ENCODE data around the gene NTSR2. TPM values are rescaled to one million over a fixed set of nuclear protein-coding genes. Genes with fewer than 3 reads are reported as not detected.

The NTSR2 gene
- total and polyA plus RNA-seq, 2 of the 8 experiments (the other 6 are each of a cell fraction or from before 2014, with no cell fraction given): 0.05 TPM; not detected in 1

DNA sequence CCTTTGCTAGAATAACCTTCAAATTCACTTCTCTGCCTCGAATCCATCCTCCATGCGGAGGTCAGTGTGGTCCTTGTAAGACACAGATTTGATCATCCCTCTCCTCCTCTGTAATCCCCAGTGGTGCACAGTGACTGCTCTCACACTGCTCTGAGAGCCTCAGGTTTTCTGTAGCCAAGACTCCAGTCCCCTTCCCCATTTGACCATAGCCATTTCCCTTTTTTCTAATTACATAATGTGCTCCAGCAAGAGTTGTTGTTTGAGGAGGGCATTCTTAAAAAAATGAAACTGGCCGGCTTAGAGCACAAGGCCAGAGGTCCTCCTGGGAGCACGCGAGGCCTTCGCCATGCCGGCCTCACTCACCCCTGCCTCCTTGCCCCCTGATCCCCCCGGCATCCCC is 41.8 kb upstream of the NTSR2 start:
- POLR2A ChIA-PET (ENCODE audit: partially characterized antibody): no interaction called here
- WGBS, 2 experiments (ENCODE audit: extremely low coverage in 1 of 2, insufficient coverage in 1 of 2, insufficient read length in 1 of 2, insufficient replicate concordance in 2 of 2, low coverage in 1 of 2, low lambda C conversion rate in 2 of 2, missing lambda C conversion rate in 1 of 2): 76% methylated on average over 8 of the region's 8 CpGs; no CpG with 5 or more reads in 1 of the 2 experiments

More for the DNA sequence above, 41.8 kb upstream of the NTSR2 start:
- Histone ChIP-seq H3K23ac (ENCODE audit: insufficient read length) (no peak overlapping the region), H2BK20ac (ENCODE audit: low read length) (no peak overlapping the region), H2BK15ac (ENCODE audit: low read length) (no peak overlapping the region), H2AFZ (ENCODE audit: low read length) (no peak overlapping the region), H3K18ac (ENCODE audit: extremely low read depth, low read length) (no peak overlapping the region), H2AK5ac (ENCODE audit: low read depth, low read length) (no peak overlapping the region), H3K27me3 (replicated peaks in 1 of 4; ENCODE audit: control insufficient read depth in 3 of 4, extremely low read depth in 1 of 4, insufficient read depth in 3 of 4, low read length in 3 of 4) (no peaks in the 10 kb centered on the region), H4K8ac (ENCODE audit: extremely low read depth, insufficient read depth, low read length) (no peak overlapping the region), H3K4me2 (ENCODE audit: insufficient read depth in 1 of 2, low read depth in 2 of 2, low read length in 2 of 2) (no peak overlapping the region), H2BK5ac (ENCODE audit: low read depth, low read length) (no peak overlapping the region), H3K4ac (replicated peaks; ENCODE audit: insufficient read length, low read depth, low read length) (no peak overlapping the region), H4K5ac (ENCODE audit: insufficient read length, low read depth, low read length) (no peak overlapping the region), H3K56ac (replicated peaks; ENCODE audit: insufficient read length, low read depth, low read length) (no peak overlapping the region), H2BK120ac (replicated peaks; ENCODE audit: low read depth, low read length) (no peak overlapping the region), H3K9me3 (ENCODE audit: insufficient read depth in 2 of 2, low read depth in 1 of 2, low read length in 1 of 2) (no peaks in the 10 kb centered on the region), H3K23me2 (ENCODE audit: low read depth, low read length) (no peaks in the 10 kb centered on the region), H4K91ac (replicated peaks; ENCODE audit: insufficient read length, low read length) (no peak overlapping the region), H3K9ac (replicated peaks in 1 of 4; ENCODE audit: extremely low read depth in 1 of 4, low read depth in 3 of 4, low read length in 3 of 4) (no peak overlapping the region), H3K4me1 (replicated peaks in 1 of 4; ENCODE audit: control insufficient read depth in 3 of 4, insufficient read depth in 4 of 4, low read length in 3 of 4) (no peaks in the 10 kb centered on the region), H4K20me1 (replicated peaks in 1 of 2; ENCODE audit: control insufficient read depth in 1 of 2, insufficient read depth in 2 of 2, low read length in 2 of 2) (no peaks in the 10 kb centered on the region), H3K14ac (ENCODE audit: insufficient read length) (no peak overlapping the region), H3K36me3 (ENCODE audit: control insufficient read depth in 2 of 4, insufficient read depth in 4 of 4, low read length in 3 of 4) (no peaks in the 10 kb centered on the region), H3K79me1 (ENCODE audit: low read depth, low read length) (no peaks in the 10 kb centered on the region), H3K27ac (ENCODE audit: low read depth, low read length) (no peak overlapping the region), H3K4me3 (ENCODE audit: extremely low read depth in 1 of 4, insufficient read depth in 2 of 4, low read depth in 3 of 4, low read length in 4 of 4) (no peak overlapping the region), H3K79me2 (ENCODE audit: control insufficient read depth in 1 of 2, insufficient read depth in 2 of 2, low read length in 2 of 2) (no peaks in the 10 kb centered on the region), H2BK12ac (ENCODE audit: low read depth, low read length) (no peak overlapping the region; the same call in 1 of the 2 replicates)
- FAIRE-seq (no peak), DNase-seq (ENCODE audit: low read depth in 1 of 2, low spot score in 2 of 2) (no peak)
- CTCF ChIA-PET (ENCODE audit: partially characterized antibody): interaction anchor here (1.2 to 2.2 kb wide), 5 partner anchors 15 to 33 kb away, joined by 3 to 7 read pairs (median 6); no protein-coding TSS in a partner anchor
